RWPE1 (cell line): ENCODE results near the gene SEL1L3.

ENCODE experiments used
- CTCF ChIA-PET: fragments of 350-600 bp; sonication (Branson Sonifier 250); formaldehyde crosslinking; extraction: SDS; loops from one replicate; lab custom pipeline; 2021; lab: Yijun Ruan, JAX
- POLR2A ChIA-PET: fragments of 400-600 bp; formaldehyde crosslinking; extraction: SDS; loops from one replicate; lab custom pipeline; 2020; ENCODE audit warnings: antibody characterized with exemption; ENCODE audit not compliant: low non-redundant PET; lab: Yijun Ruan, JAX
- DNase-seq: peaks from one replicate; pipeline ENCODE4 v3.0.0; 2012; ENCODE audit warnings: low spot score
- H3K27ac ChIP-seq: fragments of 450-650 bp; 2 replicates; pipeline ENCODE4 v1.5.1; 2017
- TF ChIP-seq, protein P1 (sequence below): fragments of 450-650 bp; conservative IDR thresholded peaks from 2 replicates; pipeline ENCODE4 v1.5.1; 2017; ENCODE audit warnings: low read depth, mild to moderate bottlenecking

The SEL1L3 gene

DNA sequence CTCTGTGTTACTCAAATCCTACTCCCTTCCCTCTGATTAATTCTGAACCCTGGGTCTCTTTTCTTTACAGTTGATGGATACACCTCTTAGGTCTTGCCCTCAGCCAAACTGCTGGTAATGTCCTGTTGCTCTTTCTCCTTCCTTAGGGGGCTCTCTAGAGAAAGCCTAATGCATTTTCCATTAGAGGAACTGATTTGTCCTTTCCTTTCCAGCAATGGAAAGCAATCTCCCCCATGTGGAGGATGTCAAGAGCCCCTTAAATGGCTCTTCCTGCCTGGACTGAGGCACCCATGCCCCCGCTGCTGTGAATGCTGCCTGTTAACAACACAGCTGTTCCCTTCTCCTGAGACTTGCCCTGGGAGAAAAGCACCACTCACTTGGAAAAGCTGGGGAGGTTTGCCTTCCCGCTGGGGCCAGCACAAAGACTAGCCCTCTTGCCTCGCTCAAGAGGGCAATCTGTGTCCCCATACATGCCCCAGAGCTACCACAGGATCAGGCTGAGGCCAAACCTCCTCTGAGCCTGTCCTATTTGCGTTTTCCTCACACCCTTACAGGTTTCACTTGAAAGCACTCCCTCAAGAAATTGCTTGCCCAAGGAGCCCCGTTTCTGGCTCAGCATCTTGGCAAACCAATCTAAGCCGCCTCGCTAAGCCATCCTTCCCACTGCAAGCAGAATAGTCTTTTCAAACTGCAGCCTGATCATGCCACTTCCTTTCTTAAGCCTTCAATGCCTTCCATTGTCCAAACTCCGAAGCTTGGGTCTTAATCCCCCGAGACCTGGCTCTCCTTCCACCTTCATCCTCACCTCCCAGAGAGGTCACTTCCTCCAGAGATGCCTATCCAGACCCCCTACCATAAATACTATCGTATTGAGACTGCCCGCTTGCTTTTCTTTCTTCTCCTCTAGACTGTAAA lies 28.0 kb upstream of the SEL1L3 start:
- no peak for DNase-seq
- ChIA-PET CTCF (no interaction called here), POLR2A (no interaction called here)
- TF ChIP-seq, protein P1, sequence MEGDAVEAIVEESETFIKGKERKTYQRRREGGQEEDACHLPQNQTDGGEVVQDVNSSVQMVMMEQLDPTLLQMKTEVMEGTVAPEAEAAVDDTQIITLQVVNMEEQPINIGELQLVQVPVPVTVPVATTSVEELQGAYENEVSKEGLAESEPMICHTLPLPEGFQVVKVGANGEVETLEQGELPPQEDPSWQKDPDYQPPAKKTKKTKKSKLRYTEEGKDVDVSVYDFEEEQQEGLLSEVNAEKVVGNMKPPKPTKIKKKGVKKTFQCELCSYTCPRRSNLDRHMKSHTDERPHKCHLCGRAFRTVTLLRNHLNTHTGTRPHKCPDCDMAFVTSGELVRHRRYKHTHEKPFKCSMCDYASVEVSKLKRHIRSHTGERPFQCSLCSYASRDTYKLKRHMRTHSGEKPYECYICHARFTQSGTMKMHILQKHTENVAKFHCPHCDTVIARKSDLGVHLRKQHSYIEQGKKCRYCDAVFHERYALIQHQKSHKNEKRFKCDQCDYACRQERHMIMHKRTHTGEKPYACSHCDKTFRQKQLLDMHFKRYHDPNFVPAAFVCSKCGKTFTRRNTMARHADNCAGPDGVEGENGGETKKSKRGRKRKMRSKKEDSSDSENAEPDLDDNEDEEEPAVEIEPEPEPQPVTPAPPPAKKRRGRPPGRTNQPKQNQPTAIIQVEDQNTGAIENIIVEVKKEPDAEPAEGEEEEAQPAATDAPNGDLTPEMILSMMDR = no peak
- no peak overlapping the region for H3K27ac ChIP-seq

DNA sequence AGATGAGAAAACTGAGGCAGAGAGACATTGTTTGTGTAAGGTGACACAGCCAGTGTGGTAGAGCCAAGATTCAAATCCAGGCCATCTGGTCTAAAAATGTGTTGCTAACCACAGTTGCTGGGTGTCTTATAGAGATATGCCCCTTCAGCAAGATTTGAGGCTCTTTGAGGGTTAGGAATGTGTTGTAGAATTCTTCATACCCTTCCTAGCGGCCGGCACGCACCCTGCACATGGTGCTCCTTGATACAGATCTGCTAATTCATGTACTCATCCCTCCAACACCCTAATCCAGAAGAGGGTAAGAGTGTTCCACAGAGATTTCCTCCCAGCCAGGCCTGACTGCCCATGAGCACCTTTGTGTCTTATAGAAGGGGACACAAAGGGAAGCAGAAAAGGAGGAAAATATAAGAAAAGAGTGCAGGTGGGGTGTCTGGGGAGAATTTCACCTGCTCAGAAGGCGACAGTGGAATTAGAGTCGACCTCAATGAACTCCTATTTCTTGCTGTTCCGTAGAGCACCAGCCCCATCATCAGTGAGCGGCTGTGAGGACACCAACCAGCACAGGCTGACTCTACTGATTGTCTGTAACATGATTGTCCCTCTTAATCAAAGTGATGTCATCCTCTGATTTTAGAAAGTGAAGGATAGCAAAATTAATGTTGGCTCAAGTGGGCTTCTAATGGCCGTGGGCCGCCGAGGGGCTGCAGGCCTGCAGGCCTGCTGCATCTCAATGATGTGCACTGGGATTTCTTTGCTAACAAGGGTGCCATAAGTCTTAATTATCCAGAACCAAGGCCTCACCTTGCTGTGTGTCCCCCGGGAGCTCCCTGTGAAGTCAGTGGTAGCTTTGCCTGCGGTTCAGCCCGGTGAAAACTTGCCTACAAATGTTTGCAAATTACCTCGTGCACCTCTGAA lies 27.1 kb upstream of the SEL1L3 start:
- no peak for DNase-seq
- H3K27ac ChIP-seq = no peak overlapping the region
- ChIA-PET POLR2A (no interaction called here), CTCF (no interaction called here)
- TF ChIP-seq, protein P1 = no peak

DNA sequence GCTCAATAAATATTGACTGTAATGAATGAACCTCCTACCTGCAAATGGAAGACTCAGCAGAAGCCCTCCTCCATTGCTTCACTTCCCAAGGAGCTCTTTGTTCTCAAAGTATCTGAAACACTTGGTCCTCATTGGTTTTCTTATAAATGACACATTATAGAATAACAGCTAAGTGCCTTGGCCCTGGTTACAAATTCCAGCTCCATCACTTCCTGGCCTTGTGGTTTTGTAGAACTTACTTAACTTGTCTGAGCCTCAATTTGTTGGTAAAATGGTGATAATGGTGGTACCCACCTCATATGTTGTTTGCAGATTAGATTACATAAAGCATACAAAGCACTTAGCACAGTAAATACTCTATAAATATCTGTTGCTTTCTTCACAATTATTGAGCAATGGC lies 26.0 kb upstream of the SEL1L3 start:
- DNase-seq = no peak
- TF ChIP-seq, protein P1 = no peak
- no peak overlapping the region for H3K27ac ChIP-seq
- POLR2A ChIA-PET = no interaction called here
- CTCF ChIA-PET = no interaction called here

DNA sequence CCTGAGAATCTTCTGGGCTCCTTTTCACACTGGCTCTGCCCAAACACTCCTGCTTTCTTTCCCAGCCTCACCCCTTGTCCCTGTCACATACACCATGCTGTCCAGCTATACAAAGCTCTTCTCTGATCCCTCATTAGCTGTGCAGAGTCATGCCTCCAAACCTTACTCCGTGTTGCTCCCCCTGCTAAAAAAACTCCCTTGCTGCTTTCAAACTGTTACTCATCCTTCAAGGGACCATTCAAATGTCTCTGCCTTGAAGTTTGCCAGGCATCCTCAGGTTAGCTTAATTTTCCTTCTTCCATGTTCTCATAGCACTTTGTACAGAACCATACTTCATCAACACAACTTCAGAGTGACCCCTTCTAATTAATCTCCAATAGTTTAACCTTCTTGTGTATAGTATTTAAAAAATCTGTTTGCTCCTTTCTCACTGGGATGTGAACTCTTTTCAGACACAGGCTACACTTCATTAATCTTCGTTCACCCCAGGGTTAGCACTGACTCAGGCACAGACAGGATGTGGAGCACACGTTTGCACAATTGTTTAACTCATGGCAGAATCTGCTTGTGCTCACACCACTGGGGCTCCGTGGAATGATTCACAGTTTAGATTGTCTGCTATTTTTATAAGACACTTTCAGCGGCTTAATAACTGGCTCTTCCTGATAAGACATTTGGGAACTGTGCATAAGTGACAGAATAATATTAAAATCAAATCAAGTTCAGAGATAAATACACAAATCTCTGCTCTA lies 21.4 kb upstream of the SEL1L3 start:
- CTCF ChIA-PET = no interaction called here
- H3K27ac ChIP-seq = no peak overlapping the region
- POLR2A ChIA-PET = no interaction called here
- no peak for DNase-seq
- TF ChIP-seq, protein P1 = no peak

DNA sequence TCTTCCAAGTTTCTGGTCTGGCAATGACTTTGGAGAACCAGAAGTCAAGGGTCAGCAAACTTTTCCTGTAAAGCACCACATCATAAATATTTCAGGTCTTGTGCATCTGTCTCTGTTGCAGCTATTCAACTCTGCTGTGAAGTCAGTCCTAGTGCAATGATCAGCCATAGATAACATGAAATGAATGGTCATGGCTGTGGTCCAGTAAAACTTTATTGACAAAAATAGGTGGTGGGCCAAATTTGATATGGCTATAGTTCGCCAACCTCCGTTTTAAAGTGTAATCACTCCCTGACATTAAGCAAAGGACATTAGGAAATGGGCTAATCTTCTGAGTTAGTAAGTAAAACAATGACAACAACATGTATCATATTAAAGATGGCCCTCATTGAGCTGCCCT lies 20.8 kb upstream of the SEL1L3 start:
- ChIA-PET POLR2A (interaction anchor here (0.7 kb wide), 1 partner anchor 32 kb away, joined by 3 read pairs; no protein-coding TSS in a partner anchor), CTCF (no interaction called here)
- H3K27ac ChIP-seq = no peak overlapping the region
- DNase-seq = no peak
- TF ChIP-seq, protein P1 = no peak

DNA sequence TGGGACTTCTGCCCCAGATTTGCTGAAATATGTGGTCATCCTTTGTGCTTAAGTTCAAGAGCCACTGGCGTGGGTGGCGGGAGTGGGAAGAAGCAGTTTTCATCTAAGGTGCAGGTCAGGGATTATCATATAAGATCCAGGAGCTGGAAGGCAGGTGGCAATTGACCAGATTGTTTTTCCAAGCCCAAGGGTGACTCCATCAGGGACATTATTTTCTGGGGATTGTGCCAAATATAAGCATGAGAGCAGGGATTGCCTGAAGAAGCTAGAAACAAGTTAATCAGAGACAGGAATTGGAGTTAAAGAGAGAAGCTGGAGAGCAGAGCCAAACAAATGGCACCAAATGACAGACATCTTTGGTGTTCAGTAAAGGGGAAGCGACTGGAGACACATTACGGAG lies 19.4 kb upstream of the SEL1L3 start:
- CTCF ChIA-PET = no interaction called here
- no peak for DNase-seq

More for the DNA sequence above, 19.4 kb upstream of the SEL1L3 start:
- POLR2A ChIA-PET = no interaction called here
- no peak overlapping the region for H3K27ac ChIP-seq
- TF ChIP-seq, protein P1 = no peak
